Skeletal muscle tissue (tissue), 4 donors: ENCODE measurements around the gene AUTS2. TPM values are rescaled to one million over a fixed set of nuclear protein-coding genes. Genes with fewer than 3 reads are reported as not detected.

Experiments used
- H3K27ac ChIP-seq: one replicate; pipeline ENCODE4 v1.7.0; 2013; ENCODE audit warnings: mild to moderate bottlenecking, low read depth, low read length, inconsistent platforms
- H3K27me3 ChIP-seq, 3 donors: one replicate each; pipeline ENCODE4 v1.7.0; 2013; ENCODE audit warnings: low read length in 3 of 3; ENCODE audit not compliant: control insufficient read depth in 3 of 3, insufficient read depth in 3 of 3
- H3K36me3 ChIP-seq, 3 donors: one replicate each; pipeline ENCODE4 v1.7.0; 2013; ENCODE audit warnings: low read length in 3 of 3; ENCODE audit not compliant: control insufficient read depth in 3 of 3, insufficient read depth in 3 of 3
- H3K4me1 ChIP-seq, 3 donors: one replicate each; pipeline ENCODE4 v1.7.0; 2013; ENCODE audit warnings: low read length in 3 of 3, mild to moderate bottlenecking in 3 of 3; ENCODE audit not compliant: control insufficient read depth in 3 of 3, insufficient read depth in 3 of 3
- H3K4me3 ChIP-seq, 3 donors: one replicate each; pipeline ENCODE4 v1.7.0; 2013; ENCODE audit warnings: low read length in 3 of 3
- H3K9ac ChIP-seq, 3 donors: one replicate each; pipeline ENCODE4 v1.7.0; 2013; ENCODE audit warnings: low read length in 3 of 3, mild to moderate bottlenecking in 3 of 3, moderate library complexity in 2 of 3, low read depth in 1 of 3
- H3K9me3 ChIP-seq, 3 donors: one replicate each; pipeline ENCODE4 v1.7.0; 2013; ENCODE audit warnings: low read length in 3 of 3; ENCODE audit not compliant: control insufficient read depth in 3 of 3
- total RNA-seq: library from RNA; depleted of rRNA; stranded (reverse); fragments of >200 nt; gene quantifications from one replicate; pipeline ENCODE4 v1.2.3, GENCODE V29; 2014
- donor health status: Osteomylitis.

The AUTS2 gene
- total RNA-seq, 1 donor from 2014 or later = 43.3 TPM

- no peak overlapping the region for H3K4me3 ChIP-seq
- H3K36me3 ChIP-seq = no peaks in the 10 kb centered on the region
- peaks cover 0 to 2% (median 0%) of the 10 kb centered on the region in 3 donors for H3K4me1 ChIP-seq
- H3K27me3 ChIP-seq = no peaks in the 10 kb centered on the region
- no peak overlapping the region for H3K9ac ChIP-seq
- no peak overlapping the region for H3K27ac ChIP-seq
- H3K9me3 ChIP-seq = no peaks in the 10 kb centered on the region
Measured at GRCh38 chr7:70374772-70375533, 776.7 kb downstream of the AUTS2 start.

- Histone ChIP-seq H3K9me3 (no peaks in the 10 kb centered on the region), H3K27me3 (no peaks in the 10 kb centered on the region), H3K4me3 (no peak overlapping the region), H3K27ac (no peak overlapping the region), H3K9ac (no peak overlapping the region), H3K4me1 (peaks cover 0 to 2% (median 0%) of the 10 kb centered on the region in 3 donors), H3K36me3 (no peaks in the 10 kb centered on the region)
Measured at GRCh38 chr7:70376561-70377031, 778.3 kb downstream of the AUTS2 start.

- Histone ChIP-seq H3K9ac (no peak overlapping the region), H3K27ac (no peak overlapping the region), H3K27me3 (no peaks in the 10 kb centered on the region), H3K36me3 (no peaks in the 10 kb centered on the region), H3K4me3 (no peak overlapping the region), H3K4me1 (peaks cover 0 to 2% (median 0%) of the 10 kb centered on the region in 3 donors), H3K9me3 (no peaks in the 10 kb centered on the region)
Measured at GRCh38 chr7:70377957-70378356, 779.7 kb downstream of the AUTS2 start.

GRCh38 chr7:70379210-70379609 lies 780.9 kb downstream of the AUTS2 start:
- no peaks in the 10 kb centered on the region for H3K9me3 ChIP-seq
- peaks cover 0 to 2% (median 0%) of the 10 kb centered on the region in 3 donors for H3K4me1 ChIP-seq
- no peaks in the 10 kb centered on the region for H3K27me3 ChIP-seq
- H3K27ac ChIP-seq = peak overlapping the region; percentile 36
- H3K9ac ChIP-seq = no peak overlapping the region
- no peak overlapping the region for H3K4me3 ChIP-seq
- no peaks in the 10 kb centered on the region for H3K36me3 ChIP-seq

GRCh38 chr7:70380421-70381015 lies 782.2 kb downstream of the AUTS2 start:
- no peak overlapping the region for H3K4me3 ChIP-seq
- H3K9ac ChIP-seq = no peak overlapping the region
- H3K36me3 ChIP-seq = no peaks in the 10 kb centered on the region
- H3K9me3 ChIP-seq = no peaks in the 10 kb centered on the region
- peak overlapping the region; percentile 36 for H3K27ac ChIP-seq
- H3K27me3 ChIP-seq = no peaks in the 10 kb centered on the region
- peaks cover 0 to 2% (median 0%) of the 10 kb centered on the region in 3 donors for H3K4me1 ChIP-seq

GRCh38 chr7:70383066-70383782 lies 784.9 kb downstream of the AUTS2 start:
- Histone ChIP-seq H3K4me1 (no peaks in the 10 kb centered on the region), H3K4me3 (no peak overlapping the region), H3K9ac (no peak overlapping the region), H3K27ac (no peak overlapping the region), H3K27me3 (no peaks in the 10 kb centered on the region), H3K36me3 (no peaks in the 10 kb centered on the region), H3K9me3 (no peaks in the 10 kb centered on the region)

- Histone ChIP-seq H3K36me3 (no peaks in the 10 kb centered on the region), H3K4me3 (no peak overlapping the region), H3K9ac (no peak overlapping the region), H3K27ac (no peak overlapping the region), H3K27me3 (no peaks in the 10 kb centered on the region), H3K9me3 (no peaks in the 10 kb centered on the region), H3K4me1 (no peaks in the 10 kb centered on the region)
Measured at GRCh38 chr7:70384024-70384423, 785.7 kb downstream of the AUTS2 start.

GRCh38 chr7:70384891-70385290 lies 786.6 kb downstream of the AUTS2 start:
- H3K27me3 ChIP-seq = no peaks in the 10 kb centered on the region
- no peak overlapping the region for H3K9ac ChIP-seq
- H3K4me1 ChIP-seq = no peaks in the 10 kb centered on the region
- H3K36me3 ChIP-seq = no peaks in the 10 kb centered on the region
- no peak overlapping the region for H3K27ac ChIP-seq
- H3K4me3 ChIP-seq = no peak overlapping the region
- no peaks in the 10 kb centered on the region for H3K9me3 ChIP-seq

- no peak overlapping the region for H3K4me3 ChIP-seq
- no peaks in the 10 kb centered on the region for H3K9me3 ChIP-seq
- H3K9ac ChIP-seq = no peak overlapping the region
- H3K4me1 ChIP-seq = peaks cover 0 to 2% (median 0%) of the 10 kb centered on the region in 3 donors
- H3K36me3 ChIP-seq = no peaks in the 10 kb centered on the region
- no peaks in the 10 kb centered on the region for H3K27me3 ChIP-seq
- no peak overlapping the region for H3K27ac ChIP-seq
Measured at GRCh38 chr7:70387217-70387616, 788.9 kb downstream of the AUTS2 start.
